GM12891 (cell line): ENCODE measurements around the gene GSTM3.
"Not testable (repeated sequence)": the region's sequence is repeated elsewhere in the genome, so short reads cannot be mapped to it uniquely, and the experiment has no call there.

Source experiments
- DNase-seq: peaks from one replicate; pipeline ENCODE4 v3.0.0; 2011; ENCODE audit warnings: low spot score; ENCODE audit not compliant: insufficient read length
- FAIRE-seq: peaks from 2 replicates; lab custom pipeline; 2011; peaks lifted over from hg19 to GRCh38; lab: Jason Lieb, UNC
- PAX5 ChIP-seq: IDR thresholded peaks from 2 replicates; pipeline ENCODE4 v1.6.1; 2011; ENCODE audit warnings: low read length, moderate library complexity, mild to moderate bottlenecking; ENCODE audit not compliant: insufficient read depth, severe bottlenecking
- POLR2A ChIP-seq: IDR thresholded peaks from 2 replicates; pipeline ENCODE4 v1.6.1; 2011; ENCODE audit warnings: low read depth, low read length, control low read depth
- POLR2AphosphoS5 ChIP-seq: IDR thresholded peaks from 2 replicates; pipeline ENCODE4 v1.6.1; 2011; ENCODE audit warnings: low read depth, low read length, control low read depth
- POU2F2 ChIP-seq: IDR thresholded peaks from 2 replicates; pipeline ENCODE4 v1.6.1; 2011; ENCODE audit warnings: low read depth, mild to moderate bottlenecking, control low read depth, low read length, moderate library complexity
- SPI1 ChIP-seq: IDR thresholded peaks from 2 replicates; pipeline ENCODE4 v1.6.1; 2011; ENCODE audit warnings: low read depth, low read length, control low read depth
- TAF1 ChIP-seq: IDR thresholded peaks from 2 replicates; pipeline ENCODE4 v1.6.1; 2011; ENCODE audit warnings: low read depth, low read length, control low read depth

GSTM3 gene

GRCh38 chr1:109718495-109718894 is 22.3 kb downstream of the GSTM3 start:
- DNase-seq = no peak
- TF ChIP-seq POLR2A = no peak
- no peak for TF ChIP-seq POU2F2
- TF ChIP-seq PAX5 = no peak
- no peak for TF ChIP-seq POLR2AphosphoS5
- no peak for FAIRE-seq

DNA sequence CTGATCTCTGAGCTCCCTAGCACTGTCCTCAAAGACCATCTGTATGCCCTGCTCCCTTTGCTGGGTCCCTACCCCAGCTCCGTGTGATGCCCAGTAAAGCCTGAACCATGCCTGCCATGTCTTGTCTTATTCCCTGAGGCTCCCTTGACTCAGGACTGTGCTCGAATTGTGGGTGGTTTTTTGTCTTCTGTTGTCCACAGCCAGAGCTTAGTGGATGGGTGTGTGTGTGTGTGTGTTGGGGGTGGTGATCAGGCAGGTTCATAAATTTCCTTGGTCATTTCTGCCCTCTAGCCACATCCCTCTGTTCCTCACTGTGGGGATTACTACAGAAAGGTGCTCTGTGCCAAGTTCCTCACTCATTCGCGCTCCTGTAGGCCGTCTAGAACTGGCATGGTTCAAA is 23.1 kb downstream of the GSTM3 start:
- TF ChIP-seq PAX5 = no peak
- TF ChIP-seq TAF1 = no peak
- TF ChIP-seq POU2F2 = no peak
- TF ChIP-seq SPI1 = no peak
- no peak for TF ChIP-seq POLR2A
- no peak for TF ChIP-seq POLR2AphosphoS5
- DNase-seq (no peak), FAIRE-seq (no peak)

DNA sequence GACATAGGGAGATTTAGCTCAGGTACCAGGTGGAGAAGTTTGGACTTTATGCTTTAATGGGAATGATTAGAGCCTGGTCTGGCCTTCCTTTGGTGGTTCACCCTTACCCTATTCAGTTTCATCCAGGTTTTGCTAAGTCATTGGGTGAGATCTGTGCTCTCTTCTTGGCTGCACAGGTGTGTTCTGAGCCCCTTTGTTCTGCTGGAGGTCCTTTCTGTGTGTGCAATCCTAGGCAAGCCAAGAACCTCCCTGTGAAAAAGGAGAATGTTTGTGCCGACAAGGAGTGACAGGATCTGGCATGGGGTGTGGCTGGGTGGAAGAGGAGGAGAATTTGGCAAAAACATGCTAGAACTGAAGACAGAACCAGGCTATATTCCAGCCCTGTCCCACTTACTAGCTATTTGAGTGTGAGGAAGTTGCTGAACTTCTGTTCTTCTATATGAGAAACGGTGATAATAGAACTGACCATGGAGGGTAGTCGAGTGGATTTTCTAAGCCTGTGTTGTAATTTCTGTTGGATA is 24.2 kb downstream of the GSTM3 start:
- DNase-seq (no peak), FAIRE-seq (no peak)
- TF ChIP-seq PAX5 (no peak), POLR2A (no peak), SPI1 (no peak), TAF1 (no peak), POLR2AphosphoS5 (no peak), POU2F2 (no peak)

- no peak for TF ChIP-seq PAX5
- FAIRE-seq (no peak), DNase-seq (no peak)
These were observed 24.7 kb downstream of the GSTM3 start for GRCh38 chr1:109716121-109716520.

DNA sequence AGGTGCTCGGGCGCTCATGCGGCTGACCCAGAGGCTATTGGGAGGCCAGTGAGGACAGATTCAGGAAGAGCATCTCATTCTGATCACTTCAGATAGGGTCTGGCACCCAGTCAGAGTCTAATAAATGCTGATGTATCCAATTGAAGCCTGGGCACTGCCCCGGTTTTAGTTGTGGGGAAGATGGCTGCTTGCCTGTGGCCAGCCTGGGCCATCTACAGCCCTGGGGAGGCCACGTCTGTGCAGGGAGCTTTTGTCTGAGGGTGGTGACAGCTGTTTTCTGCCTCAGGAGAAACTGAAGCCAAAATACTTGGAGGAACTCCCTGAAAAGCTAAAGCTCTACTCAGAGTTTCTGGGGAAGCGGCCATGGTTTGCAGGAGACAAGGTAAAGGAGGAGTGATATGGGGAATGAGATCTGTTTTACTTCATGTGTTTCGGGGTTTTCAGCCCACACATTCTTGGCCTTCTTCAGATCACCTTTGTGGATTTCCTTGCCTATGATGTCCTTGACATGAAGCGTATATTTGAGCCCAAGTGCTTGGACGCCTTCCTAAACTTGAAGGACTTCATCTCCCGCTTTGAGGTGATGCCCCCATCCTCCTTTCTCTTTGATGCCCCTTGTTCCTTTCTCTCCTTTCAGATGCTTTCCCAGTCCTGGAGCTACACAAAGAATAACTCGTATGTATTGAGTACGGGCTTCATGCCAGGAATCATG is 26.0 kb downstream of the GSTM3 start:
- DNase-seq = no peak
- no peak for FAIRE-seq
- no peak for TF ChIP-seq POLR2A
- no peak for TF ChIP-seq TAF1

DNA sequence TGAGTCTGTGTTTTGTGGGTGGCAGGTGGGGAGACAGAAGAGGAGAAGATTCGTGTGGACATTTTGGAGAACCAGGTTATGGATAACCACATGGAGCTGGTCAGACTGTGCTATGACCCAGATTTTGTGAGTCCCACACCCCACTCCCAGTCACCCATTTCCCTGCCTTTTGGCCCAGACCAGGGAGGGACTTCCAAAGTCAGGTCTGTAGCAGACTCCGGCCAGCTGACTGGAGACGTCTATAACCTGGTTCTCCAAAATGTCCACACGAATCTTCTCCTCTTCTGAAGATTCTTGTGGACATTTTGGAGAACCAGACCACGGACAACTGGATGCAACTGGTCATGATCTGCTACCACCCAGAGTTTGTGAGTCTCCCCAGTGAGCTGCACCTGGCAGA is 27.2 kb downstream of the GSTM3 start:
- no peak for DNase-seq
- TF ChIP-seq PAX5 (no peak), TAF1 (no peak), POU2F2 (no peak), POLR2AphosphoS5 (no peak), POLR2A (no peak), SPI1 (no peak)
- FAIRE-seq = no peak

GRCh38 chr1:109712321-109712864 is 28.4 kb downstream of the GSTM3 start:
- FAIRE-seq = no peak
- DNase-seq = no peak
- no peak for TF ChIP-seq PAX5
- TF ChIP-seq POLR2A = no peak
- TF ChIP-seq POU2F2 = no peak
- TF ChIP-seq POLR2AphosphoS5 = no peak
- TF ChIP-seq TAF1 = no peak
- no peak for TF ChIP-seq SPI1

DNA sequence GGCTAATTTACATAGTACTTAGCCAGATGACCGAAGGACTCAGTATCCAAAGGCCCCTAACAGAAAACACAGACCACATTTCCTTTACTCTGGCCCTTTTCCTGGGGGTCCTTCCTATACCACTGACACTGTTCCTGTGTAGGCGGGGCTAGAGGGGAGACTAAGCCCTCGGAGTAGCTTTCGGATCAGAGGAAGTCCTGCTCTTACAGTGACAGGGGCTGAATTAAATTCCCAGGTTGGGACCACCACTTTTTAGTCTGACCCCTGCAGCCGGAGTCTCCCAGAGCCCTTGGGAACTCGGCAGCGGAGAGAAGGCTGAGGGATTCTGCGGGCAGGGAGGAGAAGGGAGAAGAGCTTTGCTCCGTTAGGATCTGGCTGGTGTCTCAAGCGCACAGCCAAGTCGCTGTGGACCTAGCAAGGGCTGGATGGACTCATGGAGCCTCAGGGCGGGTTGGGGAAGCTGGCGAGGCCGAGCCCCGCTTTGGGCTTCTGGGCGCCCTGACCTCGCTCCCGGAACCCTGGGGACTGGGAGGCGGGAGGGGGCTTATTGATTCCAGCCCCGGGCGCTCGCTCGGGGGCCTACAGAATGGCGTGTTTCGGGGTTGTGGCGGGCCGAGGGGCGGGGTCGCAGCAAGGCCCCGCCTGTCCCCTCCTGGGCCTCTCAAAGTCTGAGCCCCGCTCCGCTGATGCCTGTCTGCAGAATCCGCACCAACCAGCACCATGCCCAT is 29.1 kb downstream of the GSTM3 start, which contains the start of gene GSTM5:
GSTM5 (plus strand) TSS at position 659 of the 728 bp plus-strand sequence; CDS start at position 721, 62 bp downstream.
- FAIRE-seq = not testable (repeated sequence)

DNA sequence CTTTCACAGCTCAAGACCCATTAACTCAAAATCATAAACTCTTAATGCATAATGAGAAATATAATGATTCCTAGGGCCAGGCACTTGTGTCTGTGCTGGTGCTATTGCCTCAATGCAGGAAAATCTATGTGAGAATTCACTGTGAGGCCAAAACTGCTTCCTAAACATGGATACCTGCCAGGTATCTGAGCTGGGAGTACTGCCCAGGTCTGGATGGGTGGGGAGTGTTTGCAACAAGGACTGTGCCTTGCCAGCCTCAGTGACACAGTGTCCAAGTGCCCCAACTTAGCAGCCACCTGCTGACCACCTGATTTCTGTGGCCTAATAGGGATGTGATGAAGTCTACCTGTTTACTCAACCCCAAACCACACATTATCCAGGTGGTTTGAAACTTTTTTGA is 31.0 kb downstream of the GSTM3 start:
- not testable (repeated sequence) for DNase-seq, FAIRE-seq

More for the DNA sequence above, 29.1 kb downstream of the GSTM3 start, which contains the start of gene GSTM5:
- not testable (repeated sequence) for DNase-seq

DNA sequence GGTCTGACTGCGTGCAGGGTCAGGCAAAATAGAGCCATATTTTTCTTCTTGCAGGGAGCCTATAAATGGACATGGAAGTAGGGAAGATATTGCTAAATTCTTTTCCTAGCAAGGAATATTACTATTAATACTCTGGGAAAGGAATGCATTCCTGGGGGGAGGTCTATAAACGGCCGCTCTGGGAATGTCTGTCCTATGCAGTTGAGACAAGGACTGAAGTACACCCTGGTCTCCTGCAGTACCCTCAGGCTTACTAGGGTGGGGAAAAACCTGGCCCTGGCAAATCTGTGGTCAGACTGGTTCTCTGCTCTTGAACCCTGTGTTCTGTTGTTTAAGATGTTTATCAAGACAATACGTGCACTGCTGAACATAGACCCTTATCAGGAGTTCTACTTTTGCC is 31.9 kb downstream of the GSTM3 start:
- DNase-seq, FAIRE-seq: not testable (repeated sequence)

GRCh38 chr1:109705411-109705810 is 35.4 kb downstream of the GSTM3 start:
- DNase-seq = no peak
- TF ChIP-seq POLR2A = no peak
- FAIRE-seq = no peak
